Ishikawa (cell line): ENCODE results near the gene ARFRP1.

Experiments used
- CEBPB ChIP-seq: IDR thresholded peaks from 2 replicates; pipeline ENCODE4 v1.6.1; 2012
- CREB1 ChIP-seq: IDR thresholded peaks from 2 replicates; pipeline ENCODE4 v1.6.1; 2012; ENCODE audit warnings: low read depth
- EGR1 ChIP-seq: IDR thresholded peaks from 2 replicates; pipeline ENCODE4 v1.6.1; 2012
- EP300 ChIP-seq: IDR thresholded peaks from 2 replicates; pipeline ENCODE4 v1.6.1; 2012; ENCODE audit warnings: borderline replicate concordance
- FOXM1 ChIP-seq: IDR thresholded peaks from 2 replicates; pipeline ENCODE4 v1.6.1; 2012; ENCODE audit warnings: low read depth, borderline replicate concordance
- MAX ChIP-seq: IDR thresholded peaks from 2 replicates; pipeline ENCODE4 v1.6.1; 2012
- RAD21 ChIP-seq: IDR thresholded peaks from 2 replicates; pipeline ENCODE4 v1.6.1; 2012; ENCODE audit warnings: low read depth
- TAF1 ChIP-seq: IDR thresholded peaks from 2 replicates; pipeline ENCODE4 v1.6.1; 2012; ENCODE audit warnings: low read depth, mild to moderate bottlenecking
- TCF12 ChIP-seq: IDR thresholded peaks from 2 replicates; pipeline ENCODE4 v1.6.1; 2012; ENCODE audit warnings: low read depth
- TEAD4 ChIP-seq: IDR thresholded peaks from 2 replicates; pipeline ENCODE4 v1.6.1; 2012
- YY1 ChIP-seq: IDR thresholded peaks from 2 replicates; pipeline ENCODE4 v1.6.1; 2012; ENCODE audit warnings: low read depth
- ZBTB7A ChIP-seq: IDR thresholded peaks from 2 replicates; pipeline ENCODE4 v1.6.1; 2012; ENCODE audit warnings: low read depth

- TF ChIP-seq TAF1 (no peak), TCF12 (no peak), YY1 (no peak), CREB1 (no peak), FOXM1 (no peak), MAX (no peak), CEBPB (no peak), TEAD4 (no peak), EP300 (no peak), EGR1 (no peak), RAD21 (no peak), ZBTB7A (no peak)
These were observed 3.6 kb downstream of the ARFRP1 start for GRCh38 chr20:63703976-63704748.
